HepG2 (cell line): ENCODE results near the gene LDLRAD4. TPM values are rescaled to one million over a fixed set of nuclear protein-coding genes. Genes with fewer than 3 reads are reported as not detected.
A peak's percentile ranks its signal among the peaks of the same experiment; 100 is the strongest.

Source experiments
- BORCS8-MEF2B ChIP-seq: sonication (generic); formaldehyde crosslinking; IDR thresholded peaks from 2 replicates; pipeline ENCODE4 v1.8.0; 2022; ENCODE audit warnings: mild to moderate bottlenecking, missing genetic modification reagents
- CEBPG ChIP-seq: IDR thresholded peaks from 2 replicates; pipeline ENCODE4 v1.6.1; 2016
- DR1 ChIP-seq: sonication (generic); formaldehyde crosslinking; IDR thresholded peaks from 2 replicates; pipeline ENCODE4 v1.8.0; 2021; ENCODE audit warnings: mild to moderate bottlenecking, missing genetic modification reagents, inconsistent platforms
- ESRRA ChIP-seq: sonication (generic); formaldehyde crosslinking; IDR thresholded peaks from 2 replicates; pipeline ENCODE4 v1.5.1; 2020; ENCODE audit warnings: mild to moderate bottlenecking, low read depth, missing genetic modification reagents
- KAT8 ChIP-seq: IDR thresholded peaks from 2 replicates; pipeline ENCODE4 v1.6.1; 2016; ENCODE audit warnings: missing genetic modification reagents, missing compliant biosample characterization
- KMT2B ChIP-seq: IDR thresholded peaks from 2 replicates; pipeline ENCODE4 v1.6.1; 2016; ENCODE audit warnings: missing genetic modification reagents, missing compliant biosample characterization
- NRL ChIP-seq: sonication (generic); formaldehyde crosslinking; IDR thresholded peaks from 2 replicates; pipeline ENCODE4 v1.5.0; 2020; ENCODE audit warnings: missing genetic modification reagents, mild to moderate bottlenecking, moderate library complexity, borderline replicate concordance
- RFXAP ChIP-seq: sonication (generic); formaldehyde crosslinking; IDR thresholded peaks from 2 replicates; pipeline ENCODE4 v1.4.0; 2020; ENCODE audit warnings: missing genetic modification reagents, borderline replicate concordance
- SALL1 ChIP-seq: sonication (generic); formaldehyde crosslinking; IDR thresholded peaks from 2 replicates; pipeline ENCODE4 v1.8.0; 2022; ENCODE audit warnings: mild to moderate bottlenecking, missing genetic modification reagents
- SOX5 ChIP-seq: IDR thresholded peaks from 2 replicates; pipeline ENCODE4 v1.6.1; 2016; ENCODE audit warnings: borderline replicate concordance
- ZNF33A ChIP-seq: sonication (generic); formaldehyde crosslinking; IDR thresholded peaks from 2 replicates; pipeline ENCODE4 v1.5.1; 2020; ENCODE audit warnings: missing genetic modification reagents, mild to moderate bottlenecking, moderate library complexity, borderline replicate concordance
- ZNF790 ChIP-seq: sonication (generic); formaldehyde crosslinking; IDR thresholded peaks from 2 replicates; pipeline ENCODE4 v1.8.0; 2022; ENCODE audit warnings: missing genetic modification reagents, mild to moderate bottlenecking, borderline replicate concordance
- ZSCAN12 ChIP-seq: sonication (generic); formaldehyde crosslinking; IDR thresholded peaks from 2 replicates; pipeline ENCODE4 v1.9.0; 2021; ENCODE audit warnings: mild to moderate bottlenecking, missing genetic modification reagents
- polyA plus RNA-seq, 8 experiments: library from polyadenylated mRNA; depleted of rRNA in 3 of 8; stranded (reverse) in 7 of 8; unstranded in 1 of 8; fragments of >200 nt; fragmentation: Illumina TruSeq in 4 of 8; extraction: Trizol in 4 of 8; gene quantifications; 2 replicates each; pipeline versions ENCODE4 v1.2.1 to v1.2.3, GENCODE V29; 2011 to 2016; ENCODE audit warnings: low read depth in 4 of 8, missing spikeins in 1 of 8, mixed read lengths in 1 of 8; ENCODE audit not compliant: insufficient read depth in 1 of 8
- total RNA-seq, 5 experiments: library from RNA; depleted of rRNA; stranded (reverse); fragments of >200 nt; fragmentation: Illumina TruSeq; extraction: Trizol; gene quantifications; 2 replicates each; pipeline ENCODE4 v1.2.3, GENCODE V29; 2016; ENCODE audit warnings: low read depth in 1 of 5
- TF ChIP-seq, protein P1 (sequence below): sonication (generic); formaldehyde crosslinking; IDR thresholded peaks from 2 replicates; pipeline ENCODE4 v1.5.0; 2020; ENCODE audit warnings: missing genetic modification reagents
- TF ChIP-seq, protein P2 (sequence below): sonication (generic); formaldehyde crosslinking; IDR thresholded peaks from 2 replicates; pipeline ENCODE4 v1.4.0; 2020; ENCODE audit warnings: missing genetic modification reagents, mild to moderate bottlenecking, borderline replicate concordance
- TF ChIP-seq, protein P3 (sequence below): fragments of 450-650 bp; IDR thresholded peaks from 2 replicates; pipeline ENCODE4 v1.6.1; 2016
- TF ChIP-seq, protein P4 (sequence below): sonication (generic); formaldehyde crosslinking; IDR thresholded peaks from 2 replicates; pipeline ENCODE4 v1.5.1; 2020; ENCODE audit warnings: mild to moderate bottlenecking, missing genetic modification reagents, borderline replicate concordance

LDLRAD4 gene
- total and polyA plus RNA-seq, 2 of the 13 experiments (the other 11 are each of a cell fraction or from before 2014, with no cell fraction given) = 13.6 to 20.9 TPM

DNA sequence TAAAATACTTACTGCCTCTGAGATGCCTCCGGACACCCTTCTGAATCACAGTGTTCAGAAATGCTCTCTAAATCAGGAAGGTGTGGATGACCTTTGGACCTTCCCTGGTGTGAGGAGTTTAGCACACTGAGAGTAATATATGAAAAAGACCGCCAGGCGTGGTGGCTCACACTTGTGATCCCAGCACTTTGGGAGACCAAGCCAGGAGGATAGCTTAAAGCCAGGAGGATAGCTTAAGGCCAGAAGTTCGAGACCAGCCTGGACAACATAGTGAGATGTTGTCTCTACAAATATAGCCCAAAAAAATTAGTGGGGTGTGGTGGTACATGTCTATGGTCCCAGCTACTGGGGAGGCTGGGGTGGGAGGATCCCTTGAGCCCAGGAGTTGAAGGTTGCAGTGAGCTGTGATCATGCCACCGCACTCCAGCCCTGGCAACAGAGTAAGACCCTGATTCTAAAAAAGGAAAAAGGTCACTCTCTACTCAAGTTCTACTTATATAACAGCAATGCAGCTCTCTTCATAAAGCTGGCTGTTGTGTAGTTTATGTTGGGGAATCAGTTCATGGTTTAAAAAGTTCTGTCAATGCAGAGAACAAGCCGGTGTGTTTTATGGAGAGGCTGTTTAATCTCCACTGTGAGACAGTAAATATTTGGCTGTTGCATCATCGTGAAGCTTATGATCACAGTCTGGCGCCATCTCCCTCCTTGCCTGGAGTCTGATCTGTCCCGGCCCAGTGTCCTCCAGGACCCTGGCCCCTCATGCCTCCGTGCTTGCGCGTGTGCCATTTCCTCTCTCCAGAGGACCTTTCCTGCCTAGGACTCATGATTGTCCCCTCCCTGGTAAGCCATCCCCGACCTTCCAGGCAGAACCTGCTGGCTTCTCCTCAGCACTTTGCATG, 323.3 kb downstream of the LDLRAD4 start (continued):
- TF ChIP-seq SOX5 (CRISPR knock-in tag) (peak; percentile 84), NRL (CRISPR knock-in tag) (0 out of 2 replicates have a peak, but pooled peaks have one; percentile 60), KAT8 (peak; percentile 62), ESRRA (CRISPR knock-in tag) (peak; percentile 90), BORCS8-MEF2B (CRISPR knock-in tag) (no peak; the same call in 1 of the 2 replicates), DR1 (CRISPR knock-in tag) (no peak), KMT2B (peak; percentile 70), RFXAP (CRISPR knock-in tag) (peak; percentile 95), CEBPG (CRISPR knock-in tag) (peak; percentile 96), ZNF33A (CRISPR knock-in tag) (no peak), SALL1 (peak; percentile 98), ZSCAN12 (CRISPR knock-in tag) (no peak), ZNF790 (CRISPR knock-in tag) (no peak)
- TF ChIP-seq, protein P1, sequence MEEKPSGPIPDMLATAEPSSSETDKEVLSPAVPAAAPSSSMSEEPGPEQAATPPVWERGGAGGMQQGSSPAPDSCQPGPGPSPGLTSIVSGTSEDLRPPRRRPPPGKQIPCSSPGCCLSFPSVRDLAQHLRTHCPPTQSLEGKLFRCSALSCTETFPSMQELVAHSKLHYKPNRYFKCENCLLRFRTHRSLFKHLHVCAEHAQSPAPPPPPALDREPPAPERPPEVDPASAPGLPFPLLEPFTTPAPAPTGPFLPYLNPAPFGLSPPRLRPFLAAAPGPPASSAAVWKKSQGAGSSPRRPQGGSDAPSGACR = peak; percentile 90
- TF ChIP-seq, protein P2, sequence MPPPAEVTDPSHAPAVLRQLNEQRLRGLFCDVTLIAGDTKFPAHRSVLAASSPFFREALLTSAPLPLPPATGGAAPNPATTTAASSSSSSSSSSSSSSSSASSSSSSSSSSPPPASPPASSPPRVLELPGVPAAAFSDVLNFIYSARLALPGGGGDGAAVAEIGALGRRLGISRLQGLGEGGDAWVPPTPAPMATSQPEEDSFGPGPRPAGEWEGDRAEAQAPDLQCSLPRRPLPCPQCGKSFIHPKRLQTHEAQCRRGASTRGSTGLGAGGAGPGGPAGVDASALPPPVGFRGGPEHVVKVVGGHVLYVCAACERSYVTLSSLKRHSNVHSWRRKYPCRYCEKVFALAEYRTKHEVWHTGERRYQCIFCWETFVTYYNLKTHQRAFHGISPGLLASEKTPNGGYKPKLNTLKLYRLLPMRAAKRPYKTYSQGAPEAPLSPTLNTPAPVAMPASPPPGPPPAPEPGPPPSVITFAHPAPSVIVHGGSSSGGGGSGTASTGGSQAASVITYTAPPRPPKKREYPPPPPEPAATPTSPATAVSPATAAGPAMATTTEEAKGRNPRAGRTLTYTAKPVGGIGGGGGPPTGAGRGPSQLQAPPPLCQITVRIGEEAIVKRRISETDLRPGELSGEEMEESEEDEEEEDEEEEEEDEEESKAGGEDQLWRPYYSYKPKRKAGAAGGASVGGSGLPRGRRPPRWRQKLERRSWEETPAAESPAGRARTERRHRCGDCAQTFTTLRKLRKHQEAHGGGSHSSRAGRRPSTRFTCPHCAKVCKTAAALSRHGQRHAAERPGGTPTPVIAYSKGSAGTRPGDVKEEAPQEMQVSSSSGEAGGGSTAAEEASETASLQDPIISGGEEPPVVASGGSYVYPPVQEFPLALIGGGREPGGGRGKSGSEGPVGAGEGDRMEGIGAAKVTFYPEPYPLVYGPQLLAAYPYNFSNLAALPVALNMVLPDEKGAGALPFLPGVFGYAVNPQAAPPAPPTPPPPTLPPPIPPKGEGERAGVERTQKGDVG (CRISPR knock-in tag) = peak; percentile 81; the same call in 1 of the 2 replicates
- TF ChIP-seq, protein P3, sequence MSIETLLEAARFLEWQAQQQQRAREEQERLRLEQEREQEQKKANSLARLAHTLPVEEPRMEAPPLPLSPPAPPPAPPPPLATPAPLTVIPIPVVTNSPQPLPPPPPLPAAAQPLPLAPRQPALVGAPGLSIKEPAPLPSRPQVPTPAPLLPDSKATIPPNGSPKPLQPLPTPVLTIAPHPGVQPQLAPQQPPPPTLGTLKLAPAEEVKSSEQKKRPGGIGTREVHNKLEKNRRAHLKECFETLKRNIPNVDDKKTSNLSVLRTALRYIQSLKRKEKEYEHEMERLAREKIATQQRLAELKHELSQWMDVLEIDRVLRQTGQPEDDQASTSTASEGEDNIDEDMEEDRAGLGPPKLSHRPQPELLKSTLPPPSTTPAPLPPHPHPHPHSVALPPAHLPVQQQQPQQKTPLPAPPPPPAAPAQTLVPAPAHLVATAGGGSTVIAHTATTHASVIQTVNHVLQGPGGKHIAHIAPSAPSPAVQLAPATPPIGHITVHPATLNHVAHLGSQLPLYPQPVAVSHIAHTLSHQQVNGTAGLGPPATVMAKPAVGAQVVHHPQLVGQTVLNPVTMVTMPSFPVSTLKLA = no peak
- TF ChIP-seq, protein P4, sequence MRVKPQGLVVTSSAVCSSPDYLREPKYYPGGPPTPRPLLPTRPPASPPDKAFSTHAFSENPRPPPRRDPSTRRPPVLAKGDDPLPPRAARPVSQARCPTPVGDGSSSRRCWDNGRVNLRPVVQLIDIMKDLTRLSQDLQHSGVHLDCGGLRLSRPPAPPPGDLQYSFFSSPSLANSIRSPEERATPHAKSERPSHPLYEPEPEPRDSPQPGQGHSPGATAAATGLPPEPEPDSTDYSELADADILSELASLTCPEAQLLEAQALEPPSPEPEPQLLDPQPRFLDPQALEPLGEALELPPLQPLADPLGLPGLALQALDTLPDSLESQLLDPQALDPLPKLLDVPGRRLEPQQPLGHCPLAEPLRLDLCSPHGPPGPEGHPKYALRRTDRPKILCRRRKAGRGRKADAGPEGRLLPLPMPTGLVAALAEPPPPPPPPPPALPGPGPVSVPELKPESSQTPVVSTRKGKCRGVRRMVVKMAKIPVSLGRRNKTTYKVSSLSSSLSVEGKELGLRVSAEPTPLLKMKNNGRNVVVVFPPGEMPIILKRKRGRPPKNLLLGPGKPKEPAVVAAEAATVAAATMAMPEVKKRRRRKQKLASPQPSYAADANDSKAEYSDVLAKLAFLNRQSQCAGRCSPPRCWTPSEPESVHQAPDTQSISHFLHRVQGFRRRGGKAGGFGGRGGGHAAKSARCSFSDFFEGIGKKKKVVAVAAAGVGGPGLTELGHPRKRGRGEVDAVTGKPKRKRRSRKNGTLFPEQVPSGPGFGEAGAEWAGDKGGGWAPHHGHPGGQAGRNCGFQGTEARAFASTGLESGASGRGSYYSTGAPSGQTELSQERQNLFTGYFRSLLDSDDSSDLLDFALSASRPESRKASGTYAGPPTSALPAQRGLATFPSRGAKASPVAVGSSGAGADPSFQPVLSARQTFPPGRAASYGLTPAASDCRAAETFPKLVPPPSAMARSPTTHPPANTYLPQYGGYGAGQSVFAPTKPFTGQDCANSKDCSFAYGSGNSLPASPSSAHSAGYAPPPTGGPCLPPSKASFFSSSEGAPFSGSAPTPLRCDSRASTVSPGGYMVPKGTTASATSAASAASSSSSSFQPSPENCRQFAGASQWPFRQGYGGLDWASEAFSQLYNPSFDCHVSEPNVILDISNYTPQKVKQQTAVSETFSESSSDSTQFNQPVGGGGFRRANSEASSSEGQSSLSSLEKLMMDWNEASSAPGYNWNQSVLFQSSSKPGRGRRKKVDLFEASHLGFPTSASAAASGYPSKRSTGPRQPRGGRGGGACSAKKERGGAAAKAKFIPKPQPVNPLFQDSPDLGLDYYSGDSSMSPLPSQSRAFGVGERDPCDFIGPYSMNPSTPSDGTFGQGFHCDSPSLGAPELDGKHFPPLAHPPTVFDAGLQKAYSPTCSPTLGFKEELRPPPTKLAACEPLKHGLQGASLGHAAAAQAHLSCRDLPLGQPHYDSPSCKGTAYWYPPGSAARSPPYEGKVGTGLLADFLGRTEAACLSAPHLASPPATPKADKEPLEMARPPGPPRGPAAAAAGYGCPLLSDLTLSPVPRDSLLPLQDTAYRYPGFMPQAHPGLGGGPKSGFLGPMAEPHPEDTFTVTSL (CRISPR knock-in tag) = peak; percentile 96
